NCI-H526 treated with DMSO at 0.1 percent for 48 hours (cell line): ENCODE results near the gene FUT1.
"Not testable (repeated sequence)": the region's sequence is repeated elsewhere in the genome, so short reads cannot be mapped to it uniquely, and the experiment has no call there.

Source experiments
- DNase-seq: peaks from one replicate; lab custom pipeline; 2025; lab: John Stamatoyannopoulos, UW

Gene FUT1

DNA sequence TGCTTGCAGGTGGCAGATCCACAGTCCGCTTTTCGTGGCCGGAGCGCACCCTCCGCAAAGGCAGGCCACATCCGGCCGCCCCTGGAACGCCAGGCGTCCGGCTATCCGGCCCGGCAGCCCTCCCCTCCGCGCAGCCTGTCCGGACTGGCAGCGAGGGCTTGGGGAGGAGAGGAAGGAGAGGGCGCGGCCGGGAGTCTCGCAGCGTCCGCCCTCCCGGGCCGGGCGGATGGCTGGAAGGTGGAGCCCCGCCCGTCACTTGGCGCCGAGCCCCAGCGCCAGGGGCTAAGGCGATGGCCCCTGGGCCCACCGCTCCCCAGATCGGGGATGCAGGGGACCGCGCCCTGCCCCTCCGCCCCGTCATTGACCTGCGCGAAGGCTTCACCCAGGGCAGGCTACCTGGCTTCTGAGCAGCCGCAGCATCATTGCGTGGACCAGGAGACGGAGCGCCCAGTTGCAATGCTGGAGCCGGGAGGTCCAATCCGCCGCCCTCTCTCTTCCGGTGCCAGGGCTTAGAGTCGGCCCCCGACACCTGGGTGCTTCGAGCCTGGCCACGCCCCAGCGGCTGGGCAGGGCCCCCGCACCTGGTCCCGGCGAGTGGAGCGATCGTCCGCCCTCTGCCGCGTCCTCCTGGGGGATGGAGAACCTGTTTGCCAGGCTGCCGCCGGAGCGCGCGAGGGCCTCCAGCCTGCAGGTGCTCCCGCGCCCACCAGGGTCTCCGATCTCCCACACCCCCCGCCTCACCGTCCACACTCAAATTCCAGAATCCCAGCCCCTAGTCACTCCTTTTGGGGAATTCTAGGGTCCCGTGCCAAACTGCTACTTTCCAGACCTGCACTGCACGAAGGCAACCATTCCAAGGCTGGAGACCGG is at the start of gene FUT1:
Gene FUT1, minus strand, starts transcription at position 146 of the 870 bp plus-strand sequence. CDS start 1,360 bp downstream, outside the sequence.
- DNase-seq: peak; percentile 93

DNA sequence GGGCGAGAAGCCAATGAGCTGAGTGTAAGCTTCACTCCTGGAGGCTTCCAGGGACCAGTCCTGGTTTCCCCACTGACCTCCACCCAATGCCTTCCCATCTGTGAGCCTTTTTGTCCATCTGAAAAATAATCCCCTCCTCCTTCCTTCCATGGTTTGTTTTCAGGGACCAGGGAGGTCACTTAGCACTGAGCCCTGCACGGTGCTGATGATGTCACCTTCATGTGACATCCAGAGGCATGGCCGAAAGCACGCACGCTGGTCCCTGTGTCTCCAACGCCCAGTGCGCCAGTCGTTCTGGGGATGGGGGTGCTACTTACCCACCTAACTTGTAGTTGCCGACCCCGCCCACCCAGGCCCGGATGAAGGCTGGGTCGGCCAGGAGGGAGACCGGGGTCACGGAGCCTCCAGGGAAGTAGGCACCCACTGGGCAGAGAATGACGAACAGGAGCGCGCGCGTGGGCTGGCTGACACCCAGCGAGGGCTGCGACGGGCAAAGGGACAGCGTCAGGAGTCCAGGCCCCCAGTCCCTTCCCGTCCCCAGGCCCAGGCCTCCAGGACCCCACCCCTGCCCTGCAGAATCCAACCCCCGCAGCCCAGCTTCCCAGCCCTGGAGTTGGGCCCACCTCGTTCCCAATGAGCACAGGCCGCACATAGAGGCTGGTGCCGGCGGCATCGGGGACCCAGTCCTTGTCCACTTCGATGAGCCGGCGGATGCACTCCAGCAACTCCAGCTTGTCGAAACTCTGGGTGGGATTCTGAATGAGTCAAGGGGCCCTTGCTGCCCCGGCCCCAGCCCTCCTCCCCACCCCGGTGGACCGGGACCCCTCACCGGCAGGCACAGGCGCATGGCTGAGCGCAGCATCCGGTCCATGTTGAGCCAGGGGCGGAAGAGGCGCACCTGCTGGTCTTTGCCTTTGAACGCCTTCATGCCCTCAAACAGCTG is 47.2 kb upstream of the FUT1 start:
- DNase-seq: no peak

DNA sequence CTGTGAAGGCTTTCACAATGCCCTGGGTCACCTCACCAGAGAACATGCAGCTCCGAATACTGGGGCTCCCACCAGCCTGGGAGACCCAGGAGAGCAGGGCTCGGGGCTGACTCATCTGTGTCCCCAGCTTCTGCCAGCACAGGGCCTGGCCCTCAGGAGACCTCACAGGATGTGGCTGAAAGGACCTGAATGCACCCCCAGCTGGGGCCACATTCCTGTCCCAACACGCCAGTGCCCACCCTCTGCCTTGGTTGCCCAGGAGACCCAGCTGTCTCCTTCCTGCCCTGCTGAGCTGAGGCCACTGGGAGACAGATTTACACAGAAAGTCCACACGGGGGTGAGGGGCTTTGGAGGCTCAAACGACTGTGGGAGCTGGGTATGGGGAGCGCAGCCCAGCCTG is 46.5 kb upstream of the FUT1 start:
- DNase-seq: no peak

DNA sequence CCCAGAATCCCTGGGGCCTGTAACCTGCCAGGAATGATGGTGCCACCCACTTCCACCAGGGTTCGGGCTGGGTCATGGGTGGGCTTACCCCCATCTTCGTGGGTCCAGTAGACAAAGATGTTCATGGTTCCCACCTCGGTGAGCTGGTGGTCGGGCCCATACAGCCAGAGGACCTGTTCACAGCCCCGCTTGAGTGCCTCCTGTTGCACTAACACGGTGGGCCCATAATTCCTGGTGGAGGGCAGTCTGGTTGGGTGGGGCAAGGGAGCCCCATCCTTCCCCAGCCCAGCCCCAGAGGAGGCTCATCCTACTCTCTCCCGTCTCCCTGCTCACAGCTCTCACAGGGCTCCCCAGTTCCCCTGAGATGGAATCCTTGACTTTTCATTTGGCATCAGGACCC is 44.7 kb upstream of the FUT1 start:
- no peak for DNase-seq

DNA sequence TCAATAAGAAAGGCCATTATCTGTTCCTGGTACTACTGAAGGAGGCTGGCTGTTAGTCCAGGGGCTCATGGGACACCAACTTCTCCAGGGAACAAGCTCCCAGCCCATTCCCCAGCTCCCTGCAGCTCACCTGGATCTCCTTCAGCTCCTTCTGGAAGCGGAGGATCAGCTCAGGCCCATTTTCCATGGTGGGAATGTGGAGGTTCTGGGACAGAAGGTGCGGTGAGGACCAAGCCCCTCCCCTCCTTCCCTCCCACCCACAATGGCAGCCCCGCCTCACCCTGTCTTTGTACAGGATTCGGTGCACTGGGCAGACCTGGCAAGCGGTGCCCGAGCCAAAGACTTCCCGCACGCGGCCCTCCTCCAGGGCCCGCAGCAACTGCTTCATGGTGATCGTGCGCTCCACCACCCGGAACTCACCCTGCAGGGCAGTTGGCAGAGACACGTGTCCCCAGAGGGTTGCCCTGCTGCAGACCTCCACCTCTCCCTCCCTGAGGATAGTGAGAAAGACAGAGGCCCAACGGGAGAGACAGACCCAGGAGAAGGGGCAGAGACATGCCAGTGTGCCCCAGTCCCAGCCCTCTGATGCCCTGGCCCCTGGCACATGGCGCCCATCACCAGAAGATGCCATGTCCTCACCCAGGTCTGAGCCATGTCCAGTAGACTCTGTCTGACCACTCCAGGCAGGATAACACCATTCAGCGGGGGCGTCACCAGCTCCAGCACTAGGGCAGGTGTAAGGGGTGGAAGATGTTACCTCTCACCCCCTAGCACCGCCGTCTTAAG is 44.0 kb upstream of the FUT1 start:
- no peak for DNase-seq

DNA sequence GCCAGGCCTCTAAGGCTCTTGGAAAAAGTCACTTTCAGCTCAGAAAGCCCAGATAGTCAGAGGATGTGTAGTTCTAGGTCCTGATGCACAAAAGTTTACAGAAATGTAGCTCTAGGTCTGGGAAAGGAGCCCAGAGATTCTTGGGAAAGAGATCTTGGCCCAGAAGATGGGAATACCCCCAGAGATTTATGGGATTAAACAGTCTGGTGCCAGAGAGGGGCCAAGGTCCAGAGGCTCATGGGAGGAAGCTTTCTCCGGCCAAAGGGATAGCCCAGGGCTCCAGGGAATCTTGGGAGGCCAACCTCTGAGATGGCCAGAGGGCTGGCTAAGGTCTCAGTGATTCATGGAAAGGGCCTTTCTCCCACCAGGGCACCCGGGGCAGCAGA is 43.2 kb upstream of the FUT1 start:
- no peak for DNase-seq

DNA sequence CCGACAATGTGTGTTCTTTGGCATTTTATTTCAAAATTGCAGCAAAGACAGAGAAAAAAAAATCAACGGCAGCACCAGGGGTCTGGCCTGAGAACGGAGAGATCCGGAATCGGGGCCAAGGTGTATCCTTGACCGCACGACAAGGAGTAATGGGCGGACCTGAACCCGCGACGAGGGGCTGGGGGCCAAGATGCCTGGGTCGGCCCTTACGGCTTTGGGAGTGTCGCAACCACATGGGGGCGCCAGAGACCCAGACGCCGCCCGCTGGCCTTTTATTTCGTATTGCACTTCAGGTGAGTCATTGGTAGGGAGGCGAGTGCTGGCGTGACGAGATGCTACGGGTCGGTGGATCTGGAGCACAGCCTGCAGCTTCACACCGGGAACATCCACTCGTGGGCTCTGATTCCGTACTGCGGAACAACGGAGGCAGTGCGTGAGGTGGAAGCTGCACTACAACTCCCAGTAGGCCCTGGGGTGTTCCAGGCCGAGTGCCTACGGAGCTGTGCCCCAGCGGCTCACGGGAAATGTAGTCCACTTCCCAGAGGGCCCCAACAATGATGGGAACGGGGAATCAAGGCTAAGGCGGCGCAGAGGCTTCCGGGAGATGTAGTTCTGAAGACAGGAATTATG is 42.7 kb upstream of the FUT1 start:
- peak; percentile 80 for DNase-seq

DNA sequence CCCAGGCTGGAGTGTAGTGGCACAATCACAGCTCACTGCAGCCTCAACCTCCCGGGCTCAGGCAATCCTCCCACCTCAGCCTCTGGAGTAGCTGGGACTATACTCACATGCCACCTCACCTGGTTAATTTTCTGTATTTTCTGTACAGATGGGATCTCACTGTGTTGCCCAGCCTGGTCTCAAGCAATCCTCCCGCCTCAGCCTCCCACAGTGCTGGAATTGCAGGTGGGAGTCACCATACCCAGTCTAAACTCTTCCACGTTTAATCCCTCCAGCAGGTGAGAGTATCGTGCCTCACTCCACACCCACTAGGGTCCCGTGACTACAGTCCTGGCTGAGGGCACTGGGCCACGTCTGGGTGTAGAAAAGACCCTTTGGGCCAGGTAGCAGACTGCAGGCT is 41.9 kb upstream of the FUT1 start:
- no peak for DNase-seq

DNA sequence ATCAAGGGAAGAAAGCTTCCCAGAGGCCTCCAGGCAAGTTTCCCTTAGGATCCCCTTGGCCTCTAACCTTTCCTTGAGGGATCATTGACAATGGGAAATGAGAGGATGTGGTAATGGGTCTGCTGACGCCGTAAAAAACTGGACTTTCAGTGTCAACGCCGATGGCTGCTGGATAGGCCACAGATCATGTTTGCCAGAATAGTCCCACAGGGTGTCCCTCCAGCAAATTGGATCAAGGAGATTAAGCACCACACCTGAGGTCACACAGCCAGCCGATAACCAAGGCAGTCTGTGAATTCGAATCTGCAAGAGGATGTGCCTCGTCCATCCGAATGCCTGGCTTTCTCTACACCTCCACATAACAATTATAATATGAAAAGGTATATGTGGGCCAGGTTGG is 40.8 kb upstream of the FUT1 start:
- no peak for DNase-seq

DNA sequence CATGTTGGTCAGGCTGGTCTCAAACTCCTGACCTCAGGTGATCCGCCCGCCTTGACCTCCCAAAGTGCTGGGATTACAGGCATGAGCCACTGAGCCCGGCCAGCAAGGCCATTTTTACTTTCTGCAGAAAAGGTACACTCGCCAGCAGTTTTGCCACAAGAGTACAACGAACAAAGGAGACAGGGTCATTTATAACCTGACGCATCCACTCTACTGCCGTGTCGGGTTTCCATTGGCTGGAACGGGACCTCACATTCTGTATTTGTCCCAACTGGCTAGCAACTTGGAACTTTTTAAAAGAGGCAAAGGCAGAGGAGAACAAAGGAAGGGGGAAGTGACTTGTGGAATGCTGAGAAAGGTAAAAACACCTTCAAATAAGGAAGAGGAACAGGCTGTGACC is 34.9 kb upstream of the FUT1 start:
- DNase-seq: not testable (repeated sequence)

DNA sequence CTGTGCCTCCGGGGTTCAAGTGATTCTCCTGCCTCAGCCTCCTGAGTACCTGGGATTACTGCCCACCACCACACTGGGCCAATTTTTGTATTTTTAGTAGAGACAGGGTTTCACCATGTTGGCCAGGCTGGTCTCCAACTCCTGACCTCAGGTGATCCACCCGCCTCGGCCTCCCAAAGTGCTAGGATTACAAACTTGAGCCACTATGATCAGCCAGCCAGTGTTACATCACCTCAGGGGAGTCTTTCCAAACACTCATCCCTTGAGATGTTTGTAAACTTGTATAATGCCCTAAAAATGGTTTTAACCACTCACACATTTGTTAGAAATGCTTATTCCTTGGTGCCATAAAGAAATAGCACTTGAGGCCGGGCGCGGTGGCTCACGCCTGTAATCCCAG is 34.0 kb upstream of the FUT1 start:
- DNase-seq: not testable (repeated sequence)

DNA sequence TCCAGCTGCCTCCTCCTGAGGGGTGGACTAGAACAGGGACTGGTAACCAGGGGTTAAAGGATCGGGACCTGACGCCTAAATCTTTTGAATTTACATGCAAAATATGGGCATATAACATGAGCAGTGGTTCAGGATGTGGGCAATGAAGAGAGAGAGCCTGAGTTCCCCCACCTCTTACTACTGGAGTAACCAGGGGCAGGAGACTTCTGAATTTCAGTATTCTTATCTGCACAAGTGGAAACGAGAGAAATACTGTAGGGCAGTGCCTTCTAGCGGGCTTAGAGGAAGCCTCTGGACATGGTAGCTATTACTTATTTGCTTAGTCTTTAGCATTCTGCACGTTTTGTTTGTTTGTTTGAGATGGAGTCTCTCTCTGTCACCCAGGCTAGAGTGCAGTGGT is 32.1 kb upstream of the FUT1 start:
- peak; percentile 20 for DNase-seq

DNA sequence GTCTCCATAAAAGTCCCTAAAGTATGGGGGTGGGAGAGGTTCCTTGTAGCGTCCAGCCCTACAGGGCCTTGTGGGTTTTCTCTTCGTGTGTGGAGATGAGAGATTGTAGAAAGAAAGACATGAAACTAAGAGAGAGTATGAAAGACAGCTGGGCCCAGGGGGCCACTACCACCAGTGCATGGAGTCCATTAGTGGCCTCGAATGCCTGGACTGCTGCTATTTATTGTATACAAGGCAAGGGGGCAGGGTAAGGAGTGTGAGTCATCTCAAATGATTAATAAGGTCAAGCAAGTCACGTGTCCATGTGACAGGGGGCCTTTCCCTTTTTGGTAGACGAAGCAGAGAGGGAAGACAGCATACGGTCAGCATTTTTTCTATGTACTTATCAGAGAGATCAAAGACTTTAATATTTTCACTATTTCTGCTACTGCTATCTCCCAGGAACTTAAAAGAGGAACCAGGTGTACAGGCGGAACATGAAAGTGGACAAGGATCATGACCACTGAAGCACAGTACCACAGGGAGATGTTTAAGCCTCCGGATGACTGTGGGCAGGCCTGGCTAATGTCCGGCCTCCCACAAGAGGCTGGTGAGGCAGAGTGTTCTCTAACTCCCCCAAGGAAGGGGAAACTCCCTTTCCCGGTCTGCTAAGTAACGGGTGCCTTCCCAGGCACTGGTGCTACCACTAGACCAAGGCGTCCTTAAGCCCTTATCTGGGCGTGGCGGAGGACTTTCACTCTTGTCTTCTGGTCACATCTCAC is 28.4 kb upstream of the FUT1 start:
- no peak for DNase-seq

DNA sequence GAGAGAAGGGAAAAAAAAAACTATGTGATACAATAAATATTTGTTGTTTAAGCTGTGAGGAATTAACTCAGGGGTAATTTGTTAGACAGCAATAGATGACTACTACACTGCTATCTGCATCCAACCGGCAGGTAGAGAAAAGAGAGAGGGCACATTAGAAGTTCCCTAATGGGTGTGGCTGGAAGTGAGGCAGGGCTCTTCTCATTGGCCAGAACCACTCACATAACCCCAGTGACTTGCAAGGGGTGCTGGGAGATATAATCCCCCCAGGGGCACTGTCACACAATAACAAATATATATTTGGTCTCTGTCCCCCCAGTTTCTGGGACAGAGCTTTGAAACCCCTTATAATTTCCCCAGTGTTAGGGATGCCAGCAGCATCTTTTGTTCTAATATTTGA is 27.2 kb upstream of the FUT1 start:
- DNase-seq: no peak

DNA sequence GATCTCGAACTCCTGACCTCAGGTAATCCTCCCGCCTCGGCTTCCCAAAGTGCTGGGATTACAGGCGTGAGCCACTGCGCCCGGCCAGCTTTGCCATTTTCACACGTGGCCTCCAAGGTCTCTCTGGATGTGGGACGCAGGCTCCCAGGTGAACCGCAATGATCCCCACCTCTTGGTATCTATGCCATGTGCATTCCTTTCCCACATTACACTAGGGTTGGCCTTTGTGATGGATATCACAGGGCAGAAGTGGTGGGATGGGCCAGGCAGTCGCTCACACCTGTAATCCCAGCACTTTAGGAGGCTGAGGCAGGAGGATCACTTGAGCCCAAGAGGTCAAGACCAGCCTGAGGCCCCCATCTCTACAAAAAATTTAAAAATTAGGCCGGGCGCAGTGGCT is 25.3 kb upstream of the FUT1 start:
- no peak for DNase-seq

DNA sequence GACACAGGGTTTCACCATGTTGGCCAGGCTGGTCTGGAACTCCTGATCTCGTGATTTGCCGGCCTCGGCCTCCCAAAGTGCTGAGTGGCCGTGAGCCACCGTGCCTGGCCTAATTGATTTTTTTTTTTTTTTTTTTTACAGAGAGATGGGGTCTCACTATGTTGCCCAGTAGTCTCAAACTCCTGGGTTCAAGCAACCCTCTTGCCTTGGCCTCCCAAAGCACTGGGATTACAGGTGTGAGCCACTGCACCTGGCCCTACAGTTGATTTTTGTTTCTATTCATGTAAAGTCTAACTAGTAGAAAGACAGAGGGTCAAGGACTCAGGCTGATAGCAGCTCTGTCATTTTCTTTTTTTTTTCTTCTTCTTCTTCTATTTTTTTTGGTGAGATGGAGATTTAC is 24.7 kb upstream of the FUT1 start:
- DNase-seq: no peak

DNA sequence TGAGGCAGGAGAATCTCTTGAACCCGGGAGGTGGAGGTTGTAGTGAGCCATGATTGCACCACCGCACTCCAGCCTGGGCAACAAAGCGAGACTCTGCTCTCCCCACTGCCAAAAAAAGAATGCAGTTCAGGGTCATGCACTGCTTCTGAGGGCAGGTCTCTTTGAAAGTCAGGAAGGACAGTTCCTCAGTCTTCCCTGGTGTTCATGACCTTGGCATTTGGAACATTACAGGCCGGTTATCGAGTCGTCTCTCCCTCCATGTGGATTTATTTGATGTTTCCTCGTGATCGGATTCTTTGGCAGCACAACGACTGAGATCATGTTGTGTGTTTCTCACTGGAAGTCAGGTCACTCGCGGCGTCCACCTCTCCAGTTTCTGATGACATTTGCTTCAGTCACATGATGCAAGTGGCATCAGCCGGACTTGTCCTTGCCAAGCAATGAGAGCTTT is 20.1 kb upstream of the FUT1 start:
- DNase-seq: no peak

DNA sequence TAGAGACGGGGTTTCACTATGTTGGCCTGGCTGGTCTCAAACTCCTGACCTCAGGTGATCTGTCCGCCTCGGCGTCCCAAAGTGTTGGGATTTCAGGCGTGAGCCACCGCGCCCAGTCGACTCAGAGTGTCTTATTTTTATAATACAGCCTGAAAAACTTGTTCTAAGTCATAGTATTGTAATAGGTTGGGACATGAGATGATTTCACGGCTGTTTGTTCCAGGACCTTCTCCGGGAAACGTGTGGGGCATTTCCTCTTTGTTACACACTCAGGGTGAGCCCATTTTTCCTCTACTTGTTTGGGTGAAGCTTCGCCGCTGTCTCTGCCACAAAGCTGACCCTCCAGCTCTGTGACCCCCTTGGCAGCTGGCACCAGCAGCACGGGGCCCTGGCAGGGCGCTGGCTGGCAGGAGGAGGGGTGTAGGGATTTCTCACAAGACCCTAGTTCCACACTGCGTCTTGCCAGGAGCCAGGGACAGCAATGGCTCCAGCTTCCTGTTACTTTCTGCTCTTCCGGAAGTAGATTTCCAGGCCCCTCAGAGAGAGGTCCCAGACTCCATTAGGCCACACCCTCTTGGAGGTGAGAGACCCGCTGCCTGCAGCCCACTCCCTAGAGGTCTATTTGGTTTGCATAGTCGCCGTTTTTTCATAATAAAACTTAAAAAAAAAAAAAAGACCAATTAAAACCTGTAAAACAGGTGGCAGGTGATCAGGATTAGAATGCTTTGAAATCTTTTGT is 18.5 kb upstream of the FUT1 start:
- no peak for DNase-seq

DNA sequence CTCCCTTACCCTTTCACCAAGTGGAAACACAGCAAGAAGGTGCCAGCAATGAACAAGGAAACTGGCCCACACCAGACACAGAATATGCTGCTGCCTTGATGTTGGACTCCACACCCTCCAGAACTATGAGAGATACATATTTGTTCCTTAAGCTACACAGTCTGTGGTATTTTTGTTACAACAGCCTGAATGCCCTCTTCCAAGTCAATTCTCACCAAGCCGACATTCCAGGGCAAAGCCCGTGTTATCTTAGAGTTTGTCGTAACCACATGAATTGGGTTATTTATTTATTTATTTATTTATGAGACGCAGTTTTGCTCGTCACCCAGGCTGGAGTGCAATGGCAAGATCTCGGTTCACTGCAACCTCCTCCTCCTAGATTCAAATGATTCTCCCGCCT is 17.8 kb upstream of the FUT1 start:
- no peak for DNase-seq
